Activated CD8-positive, alpha-beta memory T cell treated with anti-CD3 and anti-CD28 coated beads, Interleukin-2, amount 50 U/mL, for 1 hour (primary cell): Measurements from ENCODE around the gene NF1.

Source experiments
- DNase-seq: peaks from one replicate; pipeline ENCODE4 v3.0.0-alpha.2; 2020; ENCODE audit errors: extremely low read depth

NF1 gene

GRCh38 chr17:31401456-31402254 is 306.9 kb downstream of the NF1 start:
- DNase-seq, result no peak

GRCh38 chr17:31404028-31404949 is 309.5 kb downstream of the NF1 start:
- no peak for DNase-seq

- DNase-seq, result no peak
Measured at GRCh38 chr17:31405890-31406371, 311.2 kb downstream of the NF1 start.

- no peak for DNase-seq
Measured at GRCh38 chr17:31408586-31408985, 313.8 kb downstream of the NF1 start.

GRCh38 chr17:31411707-31412285 is 317.0 kb downstream of the NF1 start:
- no peak for DNase-seq

- no peak for DNase-seq
Measured at GRCh38 chr17:31412511-31412910, 317.7 kb downstream of the NF1 start.

GRCh38 chr17:31413081-31413799 is 318.5 kb downstream of the NF1 start:
- no peak for DNase-seq

GRCh38 chr17:31413874-31414549 is 319.2 kb downstream of the NF1 start:
- no peak for DNase-seq

GRCh38 chr17:31414550-31414918 is 319.8 kb downstream of the NF1 start:
- DNase-seq, result no peak

GRCh38 chr17:31415004-31415454 is 320.3 kb downstream of the NF1 start:
- DNase-seq, result no peak

GRCh38 chr17:31415640-31416502 is 321.1 kb downstream of the NF1 start:
- DNase-seq, result no peak

GRCh38 chr17:31416503-31416923 is 321.7 kb downstream of the NF1 start:
- no peak for DNase-seq

GRCh38 chr17:31417051-31417792 is 322.4 kb downstream of the NF1 start:
- no peak for DNase-seq

GRCh38 chr17:31418773-31419350 is 324.1 kb downstream of the NF1 start:
- no peak for DNase-seq

GRCh38 chr17:31422443-31422842 is 327.7 kb downstream of the NF1 start:
- no peak for DNase-seq

GRCh38 chr17:31424944-31425281 is 330.1 kb downstream of the NF1 start:
- no peak for DNase-seq

- DNase-seq, result no peak
Measured at GRCh38 chr17:31425282-31426040, 330.7 kb downstream of the NF1 start.
